ENCODE measurements around the gene ETV3L. TPM values are rescaled to one million over a fixed set of nuclear protein-coding genes. Genes with fewer than 3 reads are reported as not detected.

Gene ETV3L
- total RNA-seq, 1 experiment from 2014 or later = not detected

DNA sequence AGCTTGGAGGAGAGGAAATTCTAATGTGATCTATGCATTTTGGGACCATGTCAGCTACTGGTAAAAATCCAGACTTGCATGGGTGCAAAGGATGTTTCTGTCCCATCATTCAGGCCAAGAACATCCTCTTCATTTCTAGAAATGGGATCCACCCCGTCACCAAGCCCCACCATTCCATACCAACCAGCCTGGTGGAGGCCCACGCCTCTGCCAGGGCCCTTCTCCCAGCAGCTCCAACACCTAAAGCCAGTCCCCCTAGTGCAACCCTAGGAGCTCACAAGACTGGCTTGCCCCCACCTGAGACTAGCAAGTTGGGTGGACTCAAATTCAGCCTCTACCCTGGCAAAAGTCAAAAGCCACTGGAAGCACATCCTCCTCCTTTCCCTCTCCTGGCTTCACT lies 55.9 kb downstream of the ETV3L start (continued):
- TF ChIP-seq, protein P1, sequence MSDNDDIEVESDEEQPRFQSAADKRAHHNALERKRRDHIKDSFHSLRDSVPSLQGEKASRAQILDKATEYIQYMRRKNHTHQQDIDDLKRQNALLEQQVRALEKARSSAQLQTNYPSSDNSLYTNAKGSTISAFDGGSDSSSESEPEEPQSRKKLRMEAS (IDR thresholded peaks at IDR 0.05) = no peak
- no peak for TF ChIP-seq JUND (IDR thresholded peaks at IDR 0.05)
- no peak for TF ChIP-seq EZH2phosphoT487 (IDR thresholded peaks at IDR 0.05; ENCODE audit: borderline replicate concordance)
- no peak for TF ChIP-seq YY1 (IDR thresholded peaks at IDR 0.05; ENCODE audit: extremely low read depth, insufficient replicate concordance, low read depth, low read length)
- TF ChIP-seq, protein P2, sequence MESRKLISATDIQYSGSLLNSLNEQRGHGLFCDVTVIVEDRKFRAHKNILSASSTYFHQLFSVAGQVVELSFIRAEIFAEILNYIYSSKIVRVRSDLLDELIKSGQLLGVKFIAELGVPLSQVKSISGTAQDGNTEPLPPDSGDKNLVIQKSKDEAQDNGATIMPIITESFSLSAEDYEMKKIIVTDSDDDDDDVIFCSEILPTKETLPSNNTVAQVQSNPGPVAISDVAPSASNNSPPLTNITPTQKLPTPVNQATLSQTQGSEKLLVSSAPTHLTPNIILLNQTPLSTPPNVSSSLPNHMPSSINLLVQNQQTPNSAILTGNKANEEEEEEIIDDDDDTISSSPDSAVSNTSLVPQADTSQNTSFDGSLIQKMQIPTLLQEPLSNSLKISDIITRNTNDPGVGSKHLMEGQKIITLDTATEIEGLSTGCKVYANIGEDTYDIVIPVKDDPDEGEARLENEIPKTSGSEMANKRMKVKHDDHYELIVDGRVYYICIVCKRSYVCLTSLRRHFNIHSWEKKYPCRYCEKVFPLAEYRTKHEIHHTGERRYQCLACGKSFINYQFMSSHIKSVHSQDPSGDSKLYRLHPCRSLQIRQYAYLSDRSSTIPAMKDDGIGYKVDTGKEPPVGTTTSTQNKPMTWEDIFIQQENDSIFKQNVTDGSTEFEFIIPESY (IDR thresholded peaks at IDR 0.05; ENCODE audit: extremely low read depth, insufficient replicate concordance, low read length) = no peak
- TF ChIP-seq FOSL1 (IDR thresholded peaks at IDR 0.05; ENCODE audit: low read depth) = no peak

DNA sequence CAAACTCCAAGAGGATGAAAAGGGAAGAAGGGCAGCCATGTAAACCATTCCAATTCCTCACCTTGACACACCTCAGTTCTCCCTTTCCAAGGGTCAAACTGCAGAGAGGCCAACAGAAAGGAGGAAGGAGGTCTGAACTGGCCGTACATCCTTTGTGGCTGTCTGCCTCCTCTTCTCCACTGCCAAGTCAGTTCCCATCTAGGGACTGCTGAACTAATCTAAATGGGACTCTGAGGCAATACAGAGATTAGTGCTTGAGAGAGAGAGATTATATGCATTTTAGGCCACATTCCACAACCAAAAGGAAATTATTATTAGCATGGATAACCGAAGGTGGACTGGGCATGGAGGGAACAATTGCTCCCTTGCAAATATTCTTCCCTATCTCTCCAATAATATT lies 56.8 kb downstream of the ETV3L start:
- Histone ChIP-seq H3K9me2 (ENCODE audit: insufficient read depth) (no peaks in the 10 kb centered on the region), H3K79me2 (ENCODE audit: insufficient read depth, low read length) (peaks cover 74% of the 10 kb centered on the region), H3K4me3 (replicated peaks in 1 of 2; ENCODE audit: low read depth in 1 of 2, low read length in 2 of 2) (no peak overlapping the region), H4K20me1 (ENCODE audit: insufficient read depth) (no peaks in the 10 kb centered on the region; the same call in 1 of the 2 replicates), H3K4me2 (ENCODE audit: low read length) (no peak overlapping the region), H3K9me3 (ENCODE audit: control insufficient read depth in 1 of 2, insufficient read depth in 1 of 2, low read depth in 1 of 2, low read length in 2 of 2) (no peaks in the 10 kb centered on the region), H3K4me1 (ENCODE audit: control insufficient read depth in 1 of 2, insufficient read depth in 2 of 2, low read length in 2 of 2) (peaks cover 13 to 26% of the 10 kb centered on the region in 2 experiments), H3K9ac (ENCODE audit: low read length) (no peak overlapping the region), H3K36me3 (ENCODE audit: control insufficient read depth in 1 of 2, insufficient read depth in 2 of 2, low read length in 2 of 2) (no peaks in the 10 kb centered on the region), H3K27ac (ENCODE audit: low read depth, low read length) (no peak overlapping the region), H3K27me3 (ENCODE audit: insufficient read depth, low read length) (no peaks in the 10 kb centered on the region), H2AFZ (ENCODE audit: low read depth, low read length, poor library complexity, severe bottlenecking) (no peak overlapping the region)
- POLR2A ChIA-PET = no interaction called here
- ATAC-seq (no peak), DNase-seq (ENCODE audit: low read depth, low spot score) (no peak)
- CTCF ChIA-PET = no interaction called here
- RAD21 ChIA-PET (ENCODE audit: low non-redundant PET in 1 of 2, low total read pairs in 2 of 2, uncharacterized antibody in 2 of 2, unreplicated experiment in 2 of 2) = no interaction called here
- intact Hi-C loops (cut with micrococcal nuclease) = no loop called here
- TF ChIP-seq, protein P3, sequence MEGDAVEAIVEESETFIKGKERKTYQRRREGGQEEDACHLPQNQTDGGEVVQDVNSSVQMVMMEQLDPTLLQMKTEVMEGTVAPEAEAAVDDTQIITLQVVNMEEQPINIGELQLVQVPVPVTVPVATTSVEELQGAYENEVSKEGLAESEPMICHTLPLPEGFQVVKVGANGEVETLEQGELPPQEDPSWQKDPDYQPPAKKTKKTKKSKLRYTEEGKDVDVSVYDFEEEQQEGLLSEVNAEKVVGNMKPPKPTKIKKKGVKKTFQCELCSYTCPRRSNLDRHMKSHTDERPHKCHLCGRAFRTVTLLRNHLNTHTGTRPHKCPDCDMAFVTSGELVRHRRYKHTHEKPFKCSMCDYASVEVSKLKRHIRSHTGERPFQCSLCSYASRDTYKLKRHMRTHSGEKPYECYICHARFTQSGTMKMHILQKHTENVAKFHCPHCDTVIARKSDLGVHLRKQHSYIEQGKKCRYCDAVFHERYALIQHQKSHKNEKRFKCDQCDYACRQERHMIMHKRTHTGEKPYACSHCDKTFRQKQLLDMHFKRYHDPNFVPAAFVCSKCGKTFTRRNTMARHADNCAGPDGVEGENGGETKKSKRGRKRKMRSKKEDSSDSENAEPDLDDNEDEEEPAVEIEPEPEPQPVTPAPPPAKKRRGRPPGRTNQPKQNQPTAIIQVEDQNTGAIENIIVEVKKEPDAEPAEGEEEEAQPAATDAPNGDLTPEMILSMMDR (IDR thresholded peaks at IDR 0.05 in 2 of 3, conservative IDR thresholded peaks at IDR 0.05 in 1 of 3; ENCODE audit: borderline replicate concordance in 1 of 3, insufficient read depth in 1 of 3, low read depth in 2 of 3, low read length in 2 of 3) = no peak
- TF ChIP-seq ELF1 (IDR thresholded peaks at IDR 0.05; ENCODE audit: borderline replicate concordance, low read depth) (no peak), CBX3 (IDR thresholded peaks at IDR 0.05; ENCODE audit: low read depth) (no peak), EZH2 (IDR thresholded peaks at IDR 0.05) (no peak), EGR1 (IDR thresholded peaks at IDR 0.05; ENCODE audit: low read depth) (no peak), SP1 (IDR thresholded peaks at IDR 0.05; ENCODE audit: low read depth) (no peak), ZFX (IDR thresholded peaks at IDR 0.05) (no peak), SRF (IDR thresholded peaks at IDR 0.05; ENCODE audit: low read depth) (no peak), EZH2phosphoT487 (IDR thresholded peaks at IDR 0.05; ENCODE audit: borderline replicate concordance) (no peak), POLR2AphosphoS5 (IDR thresholded peaks at IDR 0.05; ENCODE audit: low read depth, low read length) (no peak), RAD21 (IDR thresholded peaks at IDR 0.05; ENCODE audit: low read depth) (no peak), TCF7L2 (IDR thresholded peaks at IDR 0.05; ENCODE audit: borderline replicate concordance, extremely low read depth, insufficient read depth, insufficient read length) (no peak), FOSL1 (IDR thresholded peaks at IDR 0.05; ENCODE audit: low read depth) (no peak), SIN3A (IDR thresholded peaks at IDR 0.05; ENCODE audit: low read depth) (no peak)
- TF ChIP-seq, protein P4, sequence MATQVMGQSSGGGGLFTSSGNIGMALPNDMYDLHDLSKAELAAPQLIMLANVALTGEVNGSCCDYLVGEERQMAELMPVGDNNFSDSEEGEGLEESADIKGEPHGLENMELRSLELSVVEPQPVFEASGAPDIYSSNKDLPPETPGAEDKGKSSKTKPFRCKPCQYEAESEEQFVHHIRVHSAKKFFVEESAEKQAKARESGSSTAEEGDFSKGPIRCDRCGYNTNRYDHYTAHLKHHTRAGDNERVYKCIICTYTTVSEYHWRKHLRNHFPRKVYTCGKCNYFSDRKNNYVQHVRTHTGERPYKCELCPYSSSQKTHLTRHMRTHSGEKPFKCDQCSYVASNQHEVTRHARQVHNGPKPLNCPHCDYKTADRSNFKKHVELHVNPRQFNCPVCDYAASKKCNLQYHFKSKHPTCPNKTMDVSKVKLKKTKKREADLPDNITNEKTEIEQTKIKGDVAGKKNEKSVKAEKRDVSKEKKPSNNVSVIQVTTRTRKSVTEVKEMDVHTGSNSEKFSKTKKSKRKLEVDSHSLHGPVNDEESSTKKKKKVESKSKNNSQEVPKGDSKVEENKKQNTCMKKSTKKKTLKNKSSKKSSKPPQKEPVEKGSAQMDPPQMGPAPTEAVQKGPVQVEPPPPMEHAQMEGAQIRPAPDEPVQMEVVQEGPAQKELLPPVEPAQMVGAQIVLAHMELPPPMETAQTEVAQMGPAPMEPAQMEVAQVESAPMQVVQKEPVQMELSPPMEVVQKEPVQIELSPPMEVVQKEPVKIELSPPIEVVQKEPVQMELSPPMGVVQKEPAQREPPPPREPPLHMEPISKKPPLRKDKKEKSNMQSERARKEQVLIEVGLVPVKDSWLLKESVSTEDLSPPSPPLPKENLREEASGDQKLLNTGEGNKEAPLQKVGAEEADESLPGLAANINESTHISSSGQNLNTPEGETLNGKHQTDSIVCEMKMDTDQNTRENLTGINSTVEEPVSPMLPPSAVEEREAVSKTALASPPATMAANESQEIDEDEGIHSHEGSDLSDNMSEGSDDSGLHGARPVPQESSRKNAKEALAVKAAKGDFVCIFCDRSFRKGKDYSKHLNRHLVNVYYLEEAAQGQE (IDR thresholded peaks at IDR 0.05; ENCODE audit: low read depth) = no peak
- TF ChIP-seq, protein P1 (IDR thresholded peaks at IDR 0.05) = no peak
- no TSS peak for BruUV-seq (replicated peaks)

Data from HCT116 (cell line).